ENCODE measurements around the gene BMERB1.

Gene BMERB1

GRCh38 chr16:15515992-15516391, 81.6 kb downstream of the BMERB1 start:
- H3K9me3 Mint-ChIP-seq = no peaks in the 10 kb centered on the region
- no peaks in the 10 kb centered on the region for H3K27me3 Mint-ChIP-seq
- H3K36me3 Mint-ChIP-seq = no peaks in the 10 kb centered on the region
- no peak overlapping the region for H3K27ac Mint-ChIP-seq
- no peaks in the 10 kb centered on the region for H3K4me1 Mint-ChIP-seq
- no peak overlapping the region for H3K4me3 Mint-ChIP-seq

- Mint-ChIP-seq H3K4me1 (peaks cover under 1% of the 10 kb centered on the region), H3K27me3 (no peaks in the 10 kb centered on the region), H3K4me3 (no peak overlapping the region), H3K27ac (no peak overlapping the region), H3K9me3 (no peaks in the 10 kb centered on the region), H3K36me3 (no peaks in the 10 kb centered on the region)
These were observed 82.2 kb downstream of the BMERB1 start for GRCh38 chr16:15516609-15517008.

- Mint-ChIP-seq H3K4me1 (peaks cover 12% of the 10 kb centered on the region), H3K36me3 (no peaks in the 10 kb centered on the region), H3K4me3 (no peak overlapping the region), H3K27me3 (no peaks in the 10 kb centered on the region), H3K27ac (no peak overlapping the region), H3K9me3 (no peaks in the 10 kb centered on the region)
These were observed 83.5 kb downstream of the BMERB1 start for GRCh38 chr16:15517743-15518377.

GRCh38 chr16:15518381-15519351, 84.3 kb downstream of the BMERB1 start:
- Mint-ChIP-seq H3K27me3 (no peaks in the 10 kb centered on the region), H3K4me1 (peaks cover 20% of the 10 kb centered on the region), H3K27ac (no peak overlapping the region), H3K9me3 (no peaks in the 10 kb centered on the region), H3K36me3 (no peaks in the 10 kb centered on the region), H3K4me3 (no peak overlapping the region)

GRCh38 chr16:15519790-15520189, 85.4 kb downstream of the BMERB1 start:
- Mint-ChIP-seq H3K4me3 (no peak overlapping the region), H3K27ac (no peak overlapping the region), H3K36me3 (no peaks in the 10 kb centered on the region), H3K4me1 (peaks cover 22% of the 10 kb centered on the region), H3K27me3 (no peaks in the 10 kb centered on the region), H3K9me3 (no peaks in the 10 kb centered on the region)

GRCh38 chr16:15521390-15521757, 87.0 kb downstream of the BMERB1 start:
- Mint-ChIP-seq H3K27me3 (no peaks in the 10 kb centered on the region), H3K9me3 (no peaks in the 10 kb centered on the region), H3K4me1 (peaks cover 22% of the 10 kb centered on the region), H3K4me3 (no peak overlapping the region), H3K27ac (no peak overlapping the region), H3K36me3 (no peaks in the 10 kb centered on the region)

GRCh38 chr16:15521758-15522509, 87.5 kb downstream of the BMERB1 start:
- peak overlapping the region; percentile 25 for H3K27ac Mint-ChIP-seq

GRCh38 chr16:15523092-15523541, 88.7 kb downstream of the BMERB1 start:
- Mint-ChIP-seq H3K4me1 (peaks cover 22% of the 10 kb centered on the region), H3K4me3 (peak overlapping the region; percentile 24), H3K27me3 (no peaks in the 10 kb centered on the region), H3K9me3 (no peaks in the 10 kb centered on the region), H3K27ac (peak overlapping the region; percentile 38), H3K36me3 (no peaks in the 10 kb centered on the region)

More at GRCh38 chr16:15521758-15522509, 87.5 kb downstream of the BMERB1 start:
- Mint-ChIP-seq H3K4me3 (no peak overlapping the region), H3K9me3 (no peaks in the 10 kb centered on the region), H3K36me3 (no peaks in the 10 kb centered on the region), H3K4me1 (peaks cover 22% of the 10 kb centered on the region), H3K27me3 (no peaks in the 10 kb centered on the region)

- Mint-ChIP-seq H3K27ac (peak overlapping the region; percentile 59), H3K27me3 (no peaks in the 10 kb centered on the region), H3K36me3 (no peaks in the 10 kb centered on the region), H3K9me3 (no peaks in the 10 kb centered on the region), H3K4me3 (no peak overlapping the region), H3K4me1 (peaks cover 22% of the 10 kb centered on the region)
These were observed 89.6 kb downstream of the BMERB1 start for GRCh38 chr16:15523939-15524338.

GRCh38 chr16:15524966-15525365, 90.6 kb downstream of the BMERB1 start:
- no peak overlapping the region for H3K4me3 Mint-ChIP-seq
- H3K4me1 Mint-ChIP-seq = peaks cover 22% of the 10 kb centered on the region
- H3K9me3 Mint-ChIP-seq = no peaks in the 10 kb centered on the region
- H3K27ac Mint-ChIP-seq = no peak overlapping the region
- no peaks in the 10 kb centered on the region for H3K36me3 Mint-ChIP-seq
- H3K27me3 Mint-ChIP-seq = no peaks in the 10 kb centered on the region

- Mint-ChIP-seq H3K27me3 (no peaks in the 10 kb centered on the region), H3K27ac (no peak overlapping the region), H3K36me3 (no peaks in the 10 kb centered on the region), H3K9me3 (no peaks in the 10 kb centered on the region), H3K4me1 (peaks cover 22% of the 10 kb centered on the region), H3K4me3 (no peak overlapping the region)
These were observed 91.7 kb downstream of the BMERB1 start for GRCh38 chr16:15526097-15526496.

- Mint-ChIP-seq H3K9me3 (no peaks in the 10 kb centered on the region), H3K36me3 (no peaks in the 10 kb centered on the region), H3K27me3 (no peaks in the 10 kb centered on the region), H3K4me1 (peaks cover 20% of the 10 kb centered on the region), H3K27ac (no peak overlapping the region), H3K4me3 (no peak overlapping the region)
These were observed 92.3 kb downstream of the BMERB1 start for GRCh38 chr16:15526731-15527130.

GRCh38 chr16:15529673-15530072, 95.3 kb downstream of the BMERB1 start:
- Mint-ChIP-seq H3K27ac (no peak overlapping the region), H3K9me3 (no peaks in the 10 kb centered on the region), H3K4me3 (no peak overlapping the region)

GRCh38 chr16:15530085-15530484, 95.7 kb downstream of the BMERB1 start:
- Mint-ChIP-seq H3K27ac (no peak overlapping the region), H3K4me3 (no peak overlapping the region), H3K36me3 (peaks cover 2% of the 10 kb centered on the region)

More at GRCh38 chr16:15529673-15530072, 95.3 kb downstream of the BMERB1 start:
- Mint-ChIP-seq H3K27me3 (no peaks in the 10 kb centered on the region), H3K4me1 (no peaks in the 10 kb centered on the region), H3K36me3 (peaks cover under 1% of the 10 kb centered on the region)

GRCh38 chr16:15532825-15533224, 98.4 kb downstream of the BMERB1 start:
- no peak overlapping the region for H3K4me3 Mint-ChIP-seq
- peaks cover 2% of the 10 kb centered on the region for H3K36me3 Mint-ChIP-seq
- no peaks in the 10 kb centered on the region for H3K4me1 Mint-ChIP-seq
- H3K27me3 Mint-ChIP-seq = no peaks in the 10 kb centered on the region
- no peak overlapping the region for H3K27ac Mint-ChIP-seq
- no peaks in the 10 kb centered on the region for H3K9me3 Mint-ChIP-seq

More at GRCh38 chr16:15530085-15530484, 95.7 kb downstream of the BMERB1 start:
- Mint-ChIP-seq H3K4me1 (no peaks in the 10 kb centered on the region), H3K27me3 (no peaks in the 10 kb centered on the region), H3K9me3 (no peaks in the 10 kb centered on the region)
